ENCODE data around the gene SPATA16.

DNA sequence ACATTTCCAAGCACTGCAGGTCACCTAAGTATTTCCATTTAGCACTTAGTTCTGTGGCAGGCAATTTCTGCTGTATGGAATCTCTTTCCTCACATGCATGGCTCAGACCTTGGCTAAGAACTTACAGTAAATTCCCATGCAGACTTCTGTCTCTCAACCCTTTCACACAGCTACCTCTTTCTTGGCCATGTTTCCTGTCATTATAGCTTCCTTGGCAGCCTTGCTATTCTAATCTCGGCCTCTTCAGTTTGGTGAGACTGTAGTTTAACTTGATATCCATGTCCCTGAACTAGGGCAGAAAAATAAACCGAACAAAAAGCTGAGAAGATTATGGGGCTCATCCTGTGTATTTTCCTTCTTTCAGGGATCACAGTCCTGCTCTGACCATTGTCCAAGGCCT lies 96.0 kb downstream of the SPATA16 start:
- TF ChIP-seq, protein P1, sequence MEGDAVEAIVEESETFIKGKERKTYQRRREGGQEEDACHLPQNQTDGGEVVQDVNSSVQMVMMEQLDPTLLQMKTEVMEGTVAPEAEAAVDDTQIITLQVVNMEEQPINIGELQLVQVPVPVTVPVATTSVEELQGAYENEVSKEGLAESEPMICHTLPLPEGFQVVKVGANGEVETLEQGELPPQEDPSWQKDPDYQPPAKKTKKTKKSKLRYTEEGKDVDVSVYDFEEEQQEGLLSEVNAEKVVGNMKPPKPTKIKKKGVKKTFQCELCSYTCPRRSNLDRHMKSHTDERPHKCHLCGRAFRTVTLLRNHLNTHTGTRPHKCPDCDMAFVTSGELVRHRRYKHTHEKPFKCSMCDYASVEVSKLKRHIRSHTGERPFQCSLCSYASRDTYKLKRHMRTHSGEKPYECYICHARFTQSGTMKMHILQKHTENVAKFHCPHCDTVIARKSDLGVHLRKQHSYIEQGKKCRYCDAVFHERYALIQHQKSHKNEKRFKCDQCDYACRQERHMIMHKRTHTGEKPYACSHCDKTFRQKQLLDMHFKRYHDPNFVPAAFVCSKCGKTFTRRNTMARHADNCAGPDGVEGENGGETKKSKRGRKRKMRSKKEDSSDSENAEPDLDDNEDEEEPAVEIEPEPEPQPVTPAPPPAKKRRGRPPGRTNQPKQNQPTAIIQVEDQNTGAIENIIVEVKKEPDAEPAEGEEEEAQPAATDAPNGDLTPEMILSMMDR (IDR thresholded peaks at IDR 0.05), result no peak
- TF ChIP-seq POLR2A (IDR thresholded peaks at IDR 0.05), result no peak

Data from lower leg skin (tissue), 3 donors.